Endothelial cell of hepatic sinusoid (primary cell): Measurements from ENCODE around the gene TP53.
"Not testable (repeated sequence)": the region's sequence is repeated elsewhere in the genome, so short reads cannot be mapped to it uniquely, and the experiment has no call there.

ENCODE experiments used
- in situ Hi-C: cut with HindIII; loops from 2 replicates; pipeline ENCODE4 v1.10.0; 2017; ENCODE audit warnings: low sequenced_read_pairs

TP53 gene

GRCh38 chr17:7636163-7636562 lies 51.1 kb downstream of the TP53 start:
- in situ Hi-C loops: no loop called here

- in situ Hi-C loops: no loop called here
Observed at GRCh38 chr17:7634384-7634783, 52.9 kb downstream of the TP53 start.

GRCh38 chr17:7633093-7633492 lies 54.2 kb downstream of the TP53 start:
- in situ Hi-C loops: no loop called here

- in situ Hi-C loops: no loop called here
Observed at GRCh38 chr17:7632492-7632894, 54.8 kb downstream of the TP53 start.

- in situ Hi-C loops: no loop called here
Observed at GRCh38 chr17:7631398-7632380, 55.6 kb downstream of the TP53 start.

- in situ Hi-C loops: no loop called here
Observed at GRCh38 chr17:7629939-7630571, 57.2 kb downstream of the TP53 start, which contains the start of gene SHBG. Gene SHBG, plus strand, starts transcription at chr17:7630135. Its CDS starts 38 bp downstream, at chr17:7630173.

- in situ Hi-C loops: no loop called here
Observed at GRCh38 chr17:7627250-7628121, 59.8 kb downstream of the TP53 start, which contains the start of gene SAT2. Gene SAT2, minus strand, starts transcription at chr17:7627821. Its CDS starts 186 bp downstream, at chr17:7627635.

- in situ Hi-C loops: no loop called here
Observed at GRCh38 chr17:7626956-7627249, 60.4 kb downstream of the TP53 start.

GRCh38 chr17:7626307-7626706 lies 61.0 kb downstream of the TP53 start:
- in situ Hi-C loops: no loop called here

- in situ Hi-C loops: not testable (repeated sequence)
Observed at GRCh38 chr17:7625749-7626148, 61.5 kb downstream of the TP53 start.

- in situ Hi-C loops: no loop called here
Observed at GRCh38 chr17:7623661-7624060, 63.6 kb downstream of the TP53 start.

- in situ Hi-C loops: no loop called here
Observed at GRCh38 chr17:7620835-7621234, 66.5 kb downstream of the TP53 start.

- in situ Hi-C loops: no loop called here
Observed at GRCh38 chr17:7618608-7619007, 68.7 kb downstream of the TP53 start.
